Natural killer cell (primary cell): ENCODE measurements around the gene GNE. TPM values are rescaled to one million over a fixed set of nuclear protein-coding genes. Genes with fewer than 3 reads are reported as not detected.

Experiments
- ATAC-seq, 3 donors: fragments of 150-1000 bp in 2 of 3; fragments of 200-7000 bp in 1 of 3; cut with Tn5 transposase; 1 replicate in 1 of 3; 2 replicates in 2 of 3; pipeline ENCODE4 v1.10.0; 2021; ENCODE audit warnings: mild to moderate bottlenecking in 2 of 3, moderate library complexity in 2 of 3
- DNase-seq, 2 donors: peaks; one replicate each; pipeline versions ENCODE4 v3.0.0 to v3.0.0-alpha.2; 2013 to 2021; ENCODE audit warnings: mixed read lengths in 1 of 2
- H3K27ac ChIP-seq: one replicate; pipeline ENCODE4 v1.5.1; 2013; ENCODE audit warnings: mild to moderate bottlenecking, low read length
- H3K27me3 ChIP-seq: one replicate; pipeline ENCODE4 v1.6.1; 2013; ENCODE audit warnings: low read length; ENCODE audit not compliant: control insufficient read depth, insufficient read depth
- H3K36me3 ChIP-seq: one replicate; pipeline ENCODE4 v1.6.1; 2013; ENCODE audit warnings: low read length; ENCODE audit not compliant: control insufficient read depth, insufficient read depth
- H3K4me1 ChIP-seq: one replicate; pipeline ENCODE4 v1.6.1; 2013; ENCODE audit warnings: low read length; ENCODE audit not compliant: control insufficient read depth, insufficient read depth
- H3K4me3 ChIP-seq: one replicate; pipeline ENCODE4 v1.5.1; 2013; ENCODE audit warnings: low read length
- H3K9me3 ChIP-seq: one replicate; pipeline ENCODE4 v1.6.1; 2013; ENCODE audit warnings: low read length; ENCODE audit not compliant: control insufficient read depth, insufficient read depth
- H3K27ac Mint-ChIP-seq, 2 donors: one replicate each; pipeline ENCODE4 v1.8.0; 2022; ENCODE audit warnings: mild to moderate bottlenecking in 2 of 2, mixed read lengths in 2 of 2, moderate library complexity in 1 of 2
- H3K27me3 Mint-ChIP-seq, 2 donors: one replicate each; pipeline ENCODE4 v1.8.0; 2022; ENCODE audit warnings: low read depth in 2 of 2, mixed read lengths in 2 of 2
- H3K36me3 Mint-ChIP-seq: one replicate; pipeline ENCODE4 v1.8.0; 2022; ENCODE audit warnings: mixed read lengths
- H3K4me1 Mint-ChIP-seq, 2 donors: one replicate each; pipeline ENCODE4 v1.8.0; 2022; ENCODE audit warnings: mixed read lengths in 2 of 2
- H3K4me3 Mint-ChIP-seq: one replicate; pipeline ENCODE4 v1.8.0; 2022; ENCODE audit warnings: mild to moderate bottlenecking, moderate library complexity, mixed read lengths
- H3K9me3 Mint-ChIP-seq, 2 donors: one replicate each; pipeline ENCODE4 v1.8.0; 2022; ENCODE audit warnings: mixed read lengths in 2 of 2
- WGBS: methylation state at CpG from one replicate; pipeline ENCODE4 v1.1.7; 2013; ENCODE audit warnings: missing lambda C conversion rate; ENCODE audit not compliant: insufficient coverage; 5-methylcytosine and 5-hydroxymethylcytosine counted together
- intact Hi-C: fragments of 100-400 bp; cut with micrococcal nuclease; formaldehyde crosslinking; loops from one replicate; pipeline ENCODE4 v1.14.2; 2022
- total RNA-seq, 4 donors: library from RNA; stranded (reverse); fragments of 120-200 nt in 1 of 4; gene quantifications; one replicate each; pipeline versions ENCODE4 v1.2.3 to v1.2.4, GENCODE V29; 2013 to 2022
- TF ChIP-seq, protein P1 (sequence below): fragments of 200-600 bp; IDR thresholded peaks from one replicate; pipeline ENCODE4 v1.8.0; 2022; ENCODE audit warnings: antibody characterized with exemption

GNE gene
- total RNA-seq, 3 donors from 2014 or later (not counting 1 experiment from before 2014, with no cell fraction given): 10.6 to 12.4 (median 11.3) TPM

DNA sequence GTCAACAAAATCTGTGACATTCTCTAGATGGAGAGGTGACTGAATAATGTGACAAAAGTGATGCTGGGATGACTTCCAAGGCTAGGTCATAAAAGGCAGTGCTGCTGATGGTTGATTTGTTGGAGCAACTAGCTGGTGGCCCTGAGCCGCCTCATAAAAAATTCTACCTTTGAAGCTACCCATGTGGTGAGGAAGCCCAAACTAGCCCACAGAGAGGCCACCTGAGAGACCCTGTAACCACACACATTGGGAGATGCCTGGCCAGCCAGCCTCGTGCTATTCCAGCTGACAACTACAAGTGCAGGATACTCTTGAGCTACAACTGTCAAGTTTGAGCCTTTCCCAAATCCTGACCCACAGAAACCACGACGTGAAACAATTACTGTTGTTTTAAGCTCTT is 44.9 kb downstream of the GNE start:
- peaks cover 63% of the 10 kb centered on the region for H3K36me3 ChIP-seq
- Mint-ChIP-seq H3K4me3 (no peak overlapping the region), H3K27ac (peak overlapping the region; percentile 30 to 62), H3K27me3 (no peaks in the 10 kb centered on the region), H3K9me3 (no peaks in the 10 kb centered on the region), H3K4me1 (peaks cover 52 to 61% of the 10 kb centered on the region in 2 donors), H3K36me3 (no peaks in the 10 kb centered on the region)
- H3K4me1 ChIP-seq: peaks cover 6% of the 10 kb centered on the region
- H3K27ac ChIP-seq: no peak overlapping the region
- no peak for DNase-seq
- H3K9me3 ChIP-seq: no peaks in the 10 kb centered on the region
- intact Hi-C loops: no loop called here
- WGBS: 75% methylated on average over 4 of the region's 4 CpGs
- no peak overlapping the region for H3K4me3 ChIP-seq
- H3K27me3 ChIP-seq: no peaks in the 10 kb centered on the region
- no peak for ATAC-seq
- TF ChIP-seq, protein P1, sequence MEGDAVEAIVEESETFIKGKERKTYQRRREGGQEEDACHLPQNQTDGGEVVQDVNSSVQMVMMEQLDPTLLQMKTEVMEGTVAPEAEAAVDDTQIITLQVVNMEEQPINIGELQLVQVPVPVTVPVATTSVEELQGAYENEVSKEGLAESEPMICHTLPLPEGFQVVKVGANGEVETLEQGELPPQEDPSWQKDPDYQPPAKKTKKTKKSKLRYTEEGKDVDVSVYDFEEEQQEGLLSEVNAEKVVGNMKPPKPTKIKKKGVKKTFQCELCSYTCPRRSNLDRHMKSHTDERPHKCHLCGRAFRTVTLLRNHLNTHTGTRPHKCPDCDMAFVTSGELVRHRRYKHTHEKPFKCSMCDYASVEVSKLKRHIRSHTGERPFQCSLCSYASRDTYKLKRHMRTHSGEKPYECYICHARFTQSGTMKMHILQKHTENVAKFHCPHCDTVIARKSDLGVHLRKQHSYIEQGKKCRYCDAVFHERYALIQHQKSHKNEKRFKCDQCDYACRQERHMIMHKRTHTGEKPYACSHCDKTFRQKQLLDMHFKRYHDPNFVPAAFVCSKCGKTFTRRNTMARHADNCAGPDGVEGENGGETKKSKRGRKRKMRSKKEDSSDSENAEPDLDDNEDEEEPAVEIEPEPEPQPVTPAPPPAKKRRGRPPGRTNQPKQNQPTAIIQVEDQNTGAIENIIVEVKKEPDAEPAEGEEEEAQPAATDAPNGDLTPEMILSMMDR: no peak

DNA sequence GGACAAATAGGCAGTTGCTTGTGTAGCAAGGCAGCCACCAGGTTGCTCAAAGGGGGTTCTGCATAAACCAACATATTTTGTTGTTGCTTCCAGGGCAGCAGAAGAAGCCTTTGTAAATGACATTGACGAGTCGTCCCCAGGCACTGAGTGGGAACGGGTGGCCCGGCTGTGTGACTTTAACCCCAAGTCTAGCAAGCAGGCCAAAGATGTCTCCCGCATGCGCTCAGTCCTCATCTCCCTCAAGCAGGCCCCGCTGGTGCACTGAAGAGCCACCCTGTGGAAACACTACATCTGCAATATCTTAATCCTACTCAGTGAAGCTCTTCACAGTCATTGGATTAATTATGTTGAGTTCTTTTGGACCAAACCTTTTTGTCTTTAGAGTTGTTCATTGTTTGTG is 46.7 kb downstream of the GNE start:
- ATAC-seq: no peak
- TF ChIP-seq, protein P1: no peak
- no peak for DNase-seq
- 95% methylated on average over 7 of the region's 7 CpGs for WGBS
- peaks cover 69% of the 10 kb centered on the region for H3K36me3 ChIP-seq
- intact Hi-C loops: no loop called here
- Mint-ChIP-seq H3K4me1 (peaks cover 58 to 75% of the 10 kb centered on the region in 2 donors), H3K27ac (peak overlapping the region; percentile 57 to 77), H3K9me3 (no peaks in the 10 kb centered on the region), H3K36me3 (no peaks in the 10 kb centered on the region), H3K4me3 (no peak overlapping the region), H3K27me3 (no peaks in the 10 kb centered on the region)
- no peaks in the 10 kb centered on the region for H3K9me3 ChIP-seq
- no peak overlapping the region for H3K4me3 ChIP-seq
- peaks cover 12% of the 10 kb centered on the region for H3K4me1 ChIP-seq
- H3K27ac ChIP-seq: no peak overlapping the region
- no peaks in the 10 kb centered on the region for H3K27me3 ChIP-seq

DNA sequence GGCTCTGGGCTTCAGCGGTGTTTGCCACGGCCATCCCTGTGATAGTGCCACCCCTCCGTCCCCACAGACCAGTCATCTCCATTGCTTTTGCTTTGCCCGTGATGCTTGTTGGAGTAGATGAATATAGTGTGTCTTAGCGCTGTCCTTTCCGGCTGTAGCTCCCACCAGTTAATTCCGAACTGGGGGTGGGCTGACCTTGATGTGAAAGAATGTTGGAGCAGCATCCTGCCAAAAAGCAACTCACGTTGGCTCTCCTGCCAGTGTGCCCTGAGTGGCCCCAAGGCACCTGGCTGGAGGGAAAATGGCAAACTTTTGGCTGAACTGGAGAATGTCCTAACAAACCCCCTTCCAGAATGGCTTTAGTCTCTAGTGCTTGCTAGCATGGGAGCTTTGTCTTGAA is 47.5 kb downstream of the GNE start:
- peaks cover 59 to 70% of the 10 kb centered on the region in 2 donors for H3K4me1 Mint-ChIP-seq

More for the DNA sequence above, 47.5 kb downstream of the GNE start:
- H3K4me3 Mint-ChIP-seq: no peak overlapping the region
- TF ChIP-seq, protein P1: no peak
- 99% methylated on average over 8 of the region's 8 CpGs for WGBS
- no peaks in the 10 kb centered on the region for H3K27me3 ChIP-seq
- intact Hi-C loops: no loop called here
- no peaks in the 10 kb centered on the region for H3K36me3 Mint-ChIP-seq
- H3K27ac Mint-ChIP-seq: peak overlapping the region; percentile 57 to 77
- no peaks in the 10 kb centered on the region for H3K9me3 ChIP-seq
- ATAC-seq (no peak), DNase-seq (no peak)
- H3K4me1 ChIP-seq: peaks cover 12% of the 10 kb centered on the region
- H3K36me3 ChIP-seq: peaks cover 76% of the 10 kb centered on the region
- H3K9me3 Mint-ChIP-seq: no peaks in the 10 kb centered on the region
- no peak overlapping the region for H3K4me3 ChIP-seq
- no peaks in the 10 kb centered on the region for H3K27me3 Mint-ChIP-seq
- H3K27ac ChIP-seq: no peak overlapping the region
